ENCODE data around the gene SLC37A1.

DNA sequence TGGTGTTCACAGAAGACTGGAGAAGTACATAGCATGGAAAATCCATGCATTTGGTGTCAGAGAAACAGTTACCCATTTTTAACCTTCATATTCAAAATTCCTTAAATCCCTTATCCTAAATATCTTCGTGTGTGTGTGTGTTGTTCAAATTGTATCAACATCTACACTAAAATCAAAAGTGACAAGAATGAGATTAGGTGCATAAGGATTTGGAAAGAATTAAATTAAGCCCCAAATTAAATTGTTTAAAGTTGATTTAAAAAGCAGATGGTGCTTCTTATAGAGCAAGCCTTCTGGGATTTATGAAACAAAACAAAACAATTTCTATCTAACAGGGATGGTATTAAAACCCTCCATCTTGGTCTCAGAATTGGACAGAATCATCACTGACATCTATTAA, 22.3 kb upstream of the SLC37A1 start:
- TF ChIP-seq, protein P1, sequence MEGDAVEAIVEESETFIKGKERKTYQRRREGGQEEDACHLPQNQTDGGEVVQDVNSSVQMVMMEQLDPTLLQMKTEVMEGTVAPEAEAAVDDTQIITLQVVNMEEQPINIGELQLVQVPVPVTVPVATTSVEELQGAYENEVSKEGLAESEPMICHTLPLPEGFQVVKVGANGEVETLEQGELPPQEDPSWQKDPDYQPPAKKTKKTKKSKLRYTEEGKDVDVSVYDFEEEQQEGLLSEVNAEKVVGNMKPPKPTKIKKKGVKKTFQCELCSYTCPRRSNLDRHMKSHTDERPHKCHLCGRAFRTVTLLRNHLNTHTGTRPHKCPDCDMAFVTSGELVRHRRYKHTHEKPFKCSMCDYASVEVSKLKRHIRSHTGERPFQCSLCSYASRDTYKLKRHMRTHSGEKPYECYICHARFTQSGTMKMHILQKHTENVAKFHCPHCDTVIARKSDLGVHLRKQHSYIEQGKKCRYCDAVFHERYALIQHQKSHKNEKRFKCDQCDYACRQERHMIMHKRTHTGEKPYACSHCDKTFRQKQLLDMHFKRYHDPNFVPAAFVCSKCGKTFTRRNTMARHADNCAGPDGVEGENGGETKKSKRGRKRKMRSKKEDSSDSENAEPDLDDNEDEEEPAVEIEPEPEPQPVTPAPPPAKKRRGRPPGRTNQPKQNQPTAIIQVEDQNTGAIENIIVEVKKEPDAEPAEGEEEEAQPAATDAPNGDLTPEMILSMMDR (IDR thresholded peaks at IDR 0.05; ENCODE audit: low read depth, low read length, missing input control): no peak
- TF ChIP-seq, protein P2, sequence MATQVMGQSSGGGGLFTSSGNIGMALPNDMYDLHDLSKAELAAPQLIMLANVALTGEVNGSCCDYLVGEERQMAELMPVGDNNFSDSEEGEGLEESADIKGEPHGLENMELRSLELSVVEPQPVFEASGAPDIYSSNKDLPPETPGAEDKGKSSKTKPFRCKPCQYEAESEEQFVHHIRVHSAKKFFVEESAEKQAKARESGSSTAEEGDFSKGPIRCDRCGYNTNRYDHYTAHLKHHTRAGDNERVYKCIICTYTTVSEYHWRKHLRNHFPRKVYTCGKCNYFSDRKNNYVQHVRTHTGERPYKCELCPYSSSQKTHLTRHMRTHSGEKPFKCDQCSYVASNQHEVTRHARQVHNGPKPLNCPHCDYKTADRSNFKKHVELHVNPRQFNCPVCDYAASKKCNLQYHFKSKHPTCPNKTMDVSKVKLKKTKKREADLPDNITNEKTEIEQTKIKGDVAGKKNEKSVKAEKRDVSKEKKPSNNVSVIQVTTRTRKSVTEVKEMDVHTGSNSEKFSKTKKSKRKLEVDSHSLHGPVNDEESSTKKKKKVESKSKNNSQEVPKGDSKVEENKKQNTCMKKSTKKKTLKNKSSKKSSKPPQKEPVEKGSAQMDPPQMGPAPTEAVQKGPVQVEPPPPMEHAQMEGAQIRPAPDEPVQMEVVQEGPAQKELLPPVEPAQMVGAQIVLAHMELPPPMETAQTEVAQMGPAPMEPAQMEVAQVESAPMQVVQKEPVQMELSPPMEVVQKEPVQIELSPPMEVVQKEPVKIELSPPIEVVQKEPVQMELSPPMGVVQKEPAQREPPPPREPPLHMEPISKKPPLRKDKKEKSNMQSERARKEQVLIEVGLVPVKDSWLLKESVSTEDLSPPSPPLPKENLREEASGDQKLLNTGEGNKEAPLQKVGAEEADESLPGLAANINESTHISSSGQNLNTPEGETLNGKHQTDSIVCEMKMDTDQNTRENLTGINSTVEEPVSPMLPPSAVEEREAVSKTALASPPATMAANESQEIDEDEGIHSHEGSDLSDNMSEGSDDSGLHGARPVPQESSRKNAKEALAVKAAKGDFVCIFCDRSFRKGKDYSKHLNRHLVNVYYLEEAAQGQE (IDR thresholded peaks at IDR 0.05): no peak
- TF ChIP-seq JUND (IDR thresholded peaks at IDR 0.05) (no peak), TAF1 (conservative IDR thresholded peaks at IDR 0.05) (no peak), RAD21 (IDR thresholded peaks at IDR 0.05) (no peak), EGR1 (IDR thresholded peaks at IDR 0.05; ENCODE audit: low read depth in 2 of 2) (no peak), RXRA (IDR thresholded peaks at IDR 0.05) (no peak), YY1 (IDR thresholded peaks at IDR 0.05) (no peak), GABPA (IDR thresholded peaks at IDR 0.05 in 1 of 2, conservative IDR thresholded peaks at IDR 0.05 in 1 of 2) (no peak), SP1 (IDR thresholded peaks at IDR 0.05) (no peak), HNF4G (IDR thresholded peaks at IDR 0.05) (no peak), FOXA1 (IDR thresholded peaks at IDR 0.05) (no peak)
- TF ChIP-seq, protein P3, sequence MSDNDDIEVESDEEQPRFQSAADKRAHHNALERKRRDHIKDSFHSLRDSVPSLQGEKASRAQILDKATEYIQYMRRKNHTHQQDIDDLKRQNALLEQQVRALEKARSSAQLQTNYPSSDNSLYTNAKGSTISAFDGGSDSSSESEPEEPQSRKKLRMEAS (IDR thresholded peaks at IDR 0.05): no peak
- TF ChIP-seq, protein P4, sequence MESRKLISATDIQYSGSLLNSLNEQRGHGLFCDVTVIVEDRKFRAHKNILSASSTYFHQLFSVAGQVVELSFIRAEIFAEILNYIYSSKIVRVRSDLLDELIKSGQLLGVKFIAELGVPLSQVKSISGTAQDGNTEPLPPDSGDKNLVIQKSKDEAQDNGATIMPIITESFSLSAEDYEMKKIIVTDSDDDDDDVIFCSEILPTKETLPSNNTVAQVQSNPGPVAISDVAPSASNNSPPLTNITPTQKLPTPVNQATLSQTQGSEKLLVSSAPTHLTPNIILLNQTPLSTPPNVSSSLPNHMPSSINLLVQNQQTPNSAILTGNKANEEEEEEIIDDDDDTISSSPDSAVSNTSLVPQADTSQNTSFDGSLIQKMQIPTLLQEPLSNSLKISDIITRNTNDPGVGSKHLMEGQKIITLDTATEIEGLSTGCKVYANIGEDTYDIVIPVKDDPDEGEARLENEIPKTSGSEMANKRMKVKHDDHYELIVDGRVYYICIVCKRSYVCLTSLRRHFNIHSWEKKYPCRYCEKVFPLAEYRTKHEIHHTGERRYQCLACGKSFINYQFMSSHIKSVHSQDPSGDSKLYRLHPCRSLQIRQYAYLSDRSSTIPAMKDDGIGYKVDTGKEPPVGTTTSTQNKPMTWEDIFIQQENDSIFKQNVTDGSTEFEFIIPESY (IDR thresholded peaks at IDR 0.05): no peak

All from liver (tissue), 3 donors.